H1 (cell line): ENCODE measurements around the gene SLC38A10. TPM values are rescaled to one million over a fixed set of nuclear protein-coding genes. Genes with fewer than 3 reads are reported as not detected.

Source experiments
- CTCF ChIA-PET: fragments of 300-600 bp; sonication (Branson Sonifier 250); formaldehyde crosslinking; loops from one replicate; lab custom pipeline; 2021; ENCODE audit not compliant: partially characterized antibody; lab: Charles Lee
- POLR2A ChIA-PET: fragments of 300-600 bp; sonication (Branson Sonifier 250); formaldehyde crosslinking; loops from one replicate; lab custom pipeline; 2021; ENCODE audit warnings: inconsistent platforms; ENCODE audit not compliant: partially characterized antibody; lab: Charles Lee
- DNase-seq, 2 experiments: peaks; one replicate each; pipeline versions ENCODE4 v3.0.0 to v3.0.0-alpha.2; 2010 to 2022; ENCODE audit warnings: low spot score in 2 of 2, low read depth in 1 of 2, mixed read lengths in 1 of 2
- FAIRE-seq: peaks from 2 replicates; lab custom pipeline; 2011; peaks lifted over from hg19 to GRCh38; lab: Jason Lieb, UNC
- H2AFZ ChIP-seq: 2 replicates; pipeline ENCODE4 v1.8.1; 2012; ENCODE audit warnings: low read length, inconsistent platforms
- H2AK5ac ChIP-seq: 2 replicates; pipeline ENCODE4 v1.6.1; 2013; ENCODE audit warnings: low read depth, low read length
- H2BK120ac ChIP-seq: replicated peaks from 2 replicates; pipeline ENCODE3; 2013; ENCODE audit warnings: low read depth, low read length, inconsistent platforms
- H2BK12ac ChIP-seq: 2 replicates; pipeline ENCODE4 v1.6.1; 2013; ENCODE audit warnings: low read depth, low read length
- H2BK15ac ChIP-seq: 2 replicates; pipeline ENCODE4 v1.6.1; 2013; ENCODE audit warnings: low read length
- H2BK20ac ChIP-seq: 2 replicates; pipeline ENCODE4 v1.6.1; 2013; ENCODE audit warnings: low read length
- H2BK5ac ChIP-seq: 2 replicates; pipeline ENCODE4 v1.6.1; 2013; ENCODE audit warnings: low read depth, low read length
- H3K14ac ChIP-seq: 2 replicates; pipeline ENCODE4 v1.6.1; 2013; ENCODE audit warnings: inconsistent platforms; ENCODE audit not compliant: insufficient read length
- H3K18ac ChIP-seq: 2 replicates; pipeline ENCODE4 v1.6.1; 2013; ENCODE audit warnings: low read length; ENCODE audit errors: extremely low read depth
- H3K23ac ChIP-seq: 2 replicates; pipeline ENCODE4 v1.6.1; 2013; ENCODE audit warnings: inconsistent platforms; ENCODE audit not compliant: insufficient read length
- H3K23me2 ChIP-seq: 2 replicates; pipeline ENCODE4 v1.6.1; 2013; ENCODE audit warnings: low read depth, low read length
- H3K27ac ChIP-seq: 2 replicates; pipeline ENCODE4 v1.6.1; 2011; ENCODE audit warnings: low read depth, low read length, inconsistent platforms
- H3K27me3 ChIP-seq, 4 experiments: replicated peaks in 1 of 4; 1 replicate in 1 of 4; 2 replicates in 3 of 4; pipeline versions ENCODE4 v1.6.1 to v1.8.1; 2011 to 2013; ENCODE audit warnings: low read length in 3 of 4, mild to moderate bottlenecking in 3 of 4, inconsistent platforms in 2 of 4, mixed read lengths in 2 of 4, moderate library complexity in 1 of 4; ENCODE audit not compliant: control insufficient read depth in 3 of 4, insufficient read depth in 3 of 4; ENCODE audit errors: extremely low read depth in 1 of 4
- H3K36me3 ChIP-seq, 4 experiments: 2 replicates each; pipeline versions ENCODE4 v1.6.1 to v1.8.1; 2011 to 2013; ENCODE audit warnings: mild to moderate bottlenecking in 4 of 4, low read length in 3 of 4, moderate library complexity in 2 of 4, control low read depth in 1 of 4, inconsistent platforms in 1 of 4; ENCODE audit not compliant: insufficient read depth in 4 of 4, control insufficient read depth in 2 of 4
- H3K4ac ChIP-seq: replicated peaks from 2 replicates; pipeline ENCODE3; 2013; ENCODE audit warnings: low read length, low read depth, mixed read lengths, inconsistent platforms; ENCODE audit not compliant: insufficient read length
- H3K4me1 ChIP-seq, 4 experiments: replicated peaks in 1 of 4; 1 replicate in 1 of 4; 2 replicates in 3 of 4; pipeline versions ENCODE4 v1.6.1 to v1.8.1; 2011 to 2013; ENCODE audit warnings: low read length in 3 of 4, inconsistent platforms in 2 of 4, mixed read lengths in 1 of 4; ENCODE audit not compliant: insufficient read depth in 4 of 4, control insufficient read depth in 3 of 4
- H3K4me2 ChIP-seq, 2 experiments: 2 replicates each; pipeline versions ENCODE4 v1.6.1 to v1.8.1; 2011 to 2013; ENCODE audit warnings: low read depth in 2 of 2, low read length in 2 of 2, control low read depth in 1 of 2, inconsistent platforms in 1 of 2, mild to moderate bottlenecking in 1 of 2; ENCODE audit not compliant: insufficient read depth in 1 of 2
- H3K4me3 ChIP-seq, 4 experiments: fragments of 200-600, 300-600 bp in 1 of 4; sonication (generic), shearing (Covaris generic), sonication (Bioruptor Twin) in 1 of 4; 2 replicates each; pipeline versions ENCODE4 v1.5.1 to v1.8.1; 2011 to 2016; ENCODE audit warnings: low read length in 4 of 4, low read depth in 3 of 4, control low read depth in 2 of 4, inconsistent platforms in 2 of 4, mild to moderate bottlenecking in 2 of 4, mixed read lengths in 1 of 4, moderate library complexity in 1 of 4; ENCODE audit not compliant: insufficient read depth in 2 of 4; ENCODE audit errors: extremely low read depth in 1 of 4
- H3K56ac ChIP-seq: replicated peaks from 2 replicates; pipeline ENCODE3; 2013; ENCODE audit warnings: low read depth, mild to moderate bottlenecking, mixed read lengths, low read length, inconsistent platforms; ENCODE audit not compliant: insufficient read length
- H3K79me1 ChIP-seq: 2 replicates; pipeline ENCODE4 v1.6.1; 2013; ENCODE audit warnings: low read depth, low read length, control low read depth
- H3K79me2 ChIP-seq, 2 experiments: 2 replicates each; pipeline versions ENCODE4 v1.6.1 to v1.8.1; 2012 to 2013; ENCODE audit warnings: low read length in 2 of 2, mild to moderate bottlenecking in 2 of 2, inconsistent platforms in 1 of 2; ENCODE audit not compliant: insufficient read depth in 2 of 2, control insufficient read depth in 1 of 2
- H3K9ac ChIP-seq, 4 experiments: replicated peaks in 1 of 4; 1 replicate in 1 of 4; 2 replicates in 3 of 4; pipeline versions ENCODE4 v1.6.1 to v1.8.1; 2011 to 2013; ENCODE audit warnings: low read depth in 3 of 4, low read length in 3 of 4, control low read depth in 2 of 4, mild to moderate bottlenecking in 2 of 4, moderate library complexity in 2 of 4, inconsistent platforms in 1 of 4; ENCODE audit errors: extremely low read depth in 1 of 4
- H3K9me3 ChIP-seq, 2 experiments: 2 replicates each; pipeline versions ENCODE4 v1.6.1 to v1.8.1; 2012 to 2013; ENCODE audit warnings: mild to moderate bottlenecking in 2 of 2, moderate library complexity in 2 of 2, control low read depth in 1 of 2, inconsistent platforms in 1 of 2, low read depth in 1 of 2, low read length in 1 of 2, mixed read lengths in 1 of 2; ENCODE audit not compliant: insufficient read depth in 2 of 2
- H4K20me1 ChIP-seq, 2 experiments: replicated peaks in 1 of 2; 2 replicates each; pipeline versions ENCODE3 to v1.8.1; 2011 to 2013; ENCODE audit warnings: inconsistent platforms in 2 of 2, low read length in 2 of 2, mild to moderate bottlenecking in 1 of 2; ENCODE audit not compliant: insufficient read depth in 2 of 2, control insufficient read depth in 1 of 2
- H4K5ac ChIP-seq: 2 replicates; pipeline ENCODE4 v1.6.1; 2013; ENCODE audit warnings: low read length, low read depth, mixed read lengths, inconsistent platforms; ENCODE audit not compliant: insufficient read length
- H4K8ac ChIP-seq: 2 replicates; pipeline ENCODE4 v1.8.0; 2013; ENCODE audit warnings: mild to moderate bottlenecking, moderate library complexity, low read length, inconsistent platforms; ENCODE audit not compliant: insufficient read depth; ENCODE audit errors: extremely low read depth
- H4K91ac ChIP-seq: replicated peaks from 2 replicates; pipeline ENCODE3; 2013; ENCODE audit warnings: low read length, mixed read lengths, inconsistent platforms; ENCODE audit not compliant: insufficient read length
- BCL11A ChIP-seq, 2 experiments: IDR thresholded peaks; one replicate each; pipeline ENCODE4 v1.6.1; 2011; ENCODE audit warnings: low read depth in 2 of 2, low read length in 2 of 2, mild to moderate bottlenecking in 2 of 2
- KDM1A ChIP-seq: fragments of 200-600, 300-600 bp; sonication (generic); IDR thresholded peaks from 2 replicates; pipeline ENCODE4 v1.7.1; 2016; ENCODE audit warnings: mild to moderate bottlenecking, low read length, borderline replicate concordance
- NANOG ChIP-seq: IDR thresholded peaks from 2 replicates; pipeline ENCODE4 v1.6.1; 2011; ENCODE audit warnings: low read length, low read depth, mild to moderate bottlenecking, inconsistent platforms; ENCODE audit not compliant: insufficient read depth, poor library complexity, severe bottlenecking
- POLR2AphosphoS5 ChIP-seq: IDR thresholded peaks from 2 replicates; pipeline ENCODE4 v1.6.1; 2011; ENCODE audit warnings: low read depth, low read length
- SIX5 ChIP-seq: IDR thresholded peaks from 2 replicates; pipeline ENCODE4 v1.6.1; 2011; ENCODE audit warnings: mild to moderate bottlenecking, low read depth, low read length
- WGBS, 2 experiments: shearing (Covaris generic) in 1 of 2; methylation state at CpG; one replicate each; pipeline versions ENCODE4 v1.1.6 to v1.1.7; 2013 to 2015; ENCODE audit warnings: low lambda C conversion rate in 2 of 2, mixed read lengths in 2 of 2, inconsistent platforms in 1 of 2, low coverage in 1 of 2, missing lambda C conversion rate in 1 of 2; ENCODE audit not compliant: insufficient replicate concordance in 2 of 2, insufficient coverage in 1 of 2, insufficient read length in 1 of 2; ENCODE audit errors: extremely low coverage in 1 of 2, missing lambda C conversion rate in 1 of 2; 5-methylcytosine and 5-hydroxymethylcytosine counted together
- polyA plus RNA-seq, 7 experiments: library from polyadenylated mRNA; depleted of rRNA in 3 of 7; stranded (reverse) in 5 of 7; unstranded in 2 of 7; fragments of >200 nt in 5 of 7; fragments of 200-250 nt in 2 of 7; gene quantifications; 1 replicate in 5 of 7; 2 replicates in 1 of 7; 4 replicates in 1 of 7; pipeline versions ENCODE4 v1.2.1 to v1.2.3, GENCODE V29; 2011 to 2013; ENCODE audit warnings: missing spikeins in 2 of 7, mixed read lengths in 2 of 7
- total RNA-seq: library from RNA; stranded (reverse); fragmentation: NEBNext Ultra II Directional; extraction: Animal tissue kit (Norgen Biotek cat#: 25700); gene quantifications from 2 replicates; pipeline ENCODE4 v1.2.1, GENCODE V29; 2021

Gene SLC38A10
- total and polyA plus RNA-seq, 2 of the 8 experiments (the other 6 are each of a cell fraction or from before 2014, with no cell fraction given): 26.4 to 41.0 TPM

DNA sequence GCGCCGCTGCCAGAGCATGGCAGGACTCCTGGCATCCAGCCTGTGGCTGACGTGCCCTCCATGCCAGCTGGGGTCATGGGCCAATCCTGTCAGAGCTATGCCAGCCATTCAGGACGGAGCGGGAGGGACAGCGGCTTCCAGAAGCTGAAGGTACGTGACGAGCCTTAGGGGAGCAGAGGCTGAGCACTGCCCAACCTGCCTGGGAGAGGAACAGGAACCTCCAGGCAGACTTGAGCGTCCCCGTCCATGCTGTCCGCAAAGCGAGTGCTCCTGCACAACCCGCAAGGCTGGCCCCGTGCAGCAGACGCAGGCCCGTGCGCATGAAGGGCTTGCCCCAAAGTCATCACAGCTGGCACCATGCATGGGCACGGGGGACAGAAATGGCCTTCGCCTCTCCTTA, 34.5 kb downstream of the SLC38A10 start:
- no peak overlapping the region for H3K27ac ChIP-seq
- ChIA-PET POLR2A (interaction anchor here (0.7 to 1.4 kb wide), 3 partner anchors 10 to 253 kb away, joined by 3 to 4 read pairs (median 3); no protein-coding TSS in a partner anchor), CTCF (interaction anchor here (0.8 to 2.2 kb wide), 6 partner anchors 18 to 277 kb away, joined by 3 to 8 read pairs (median 3); no protein-coding TSS in a partner anchor)
- no peak overlapping the region for H3K56ac ChIP-seq
- 92% methylated on average over 19 of the region's 19 CpGs; no CpG with 5 or more reads in 1 of the 2 experiments for WGBS, 2 experiments
- no peak overlapping the region for H2BK12ac ChIP-seq
- no peak overlapping the region for H4K5ac ChIP-seq
- no peak overlapping the region for H3K4me2 ChIP-seq
- H3K4me1 ChIP-seq: no peaks in the 10 kb centered on the region
- H3K23ac ChIP-seq: no peak overlapping the region
- FAIRE-seq (no peak), DNase-seq (no peak)
- no peak overlapping the region for H4K91ac ChIP-seq
- H3K18ac ChIP-seq: no peak overlapping the region
- no peak overlapping the region for H2BK20ac ChIP-seq
- H2BK120ac ChIP-seq: no peak overlapping the region
- H3K79me2 ChIP-seq: no peaks in the 10 kb centered on the region
- H3K14ac ChIP-seq: no peak overlapping the region
- no peaks in the 10 kb centered on the region for H3K9me3 ChIP-seq
- H3K79me1 ChIP-seq: peaks cover 2% of the 10 kb centered on the region; the same call in 1 of the 2 replicates
- H2BK15ac ChIP-seq: no peak overlapping the region
- no peaks in the 10 kb centered on the region for H3K23me2 ChIP-seq
- no peak overlapping the region for H2AFZ ChIP-seq
- no peak overlapping the region for H3K4me3 ChIP-seq
- H3K36me3 ChIP-seq: peaks cover 0 to 7% (median 4%) of the 10 kb centered on the region in 4 experiments; a peak in 3 of 8 replicates
- H2AK5ac ChIP-seq: no peak overlapping the region
- TF ChIP-seq SIX5 (no peak), BCL11A (IDR thresholded peaks at IDR 0.05; ENCODE audit: low read depth in 2 of 2, low read length in 2 of 2) (no peak), NANOG (no peak), KDM1A (no peak), POLR2AphosphoS5 (no peak)
- H4K20me1 ChIP-seq: peaks cover 0 to 12% of the 10 kb centered on the region in 2 experiments
- H3K27me3 ChIP-seq: no peaks in the 10 kb centered on the region
- no peak overlapping the region for H3K4ac ChIP-seq
- no peak overlapping the region for H2BK5ac ChIP-seq
- H4K8ac ChIP-seq: peak overlapping the region; percentile 38; the same call in 1 of the 2 replicates
- no peak overlapping the region for H3K9ac ChIP-seq
